Hematopoietic multipotent progenitor cell treated with erythropoietin and hydrocortisone succinate and interleukin-3 and kit ligand, for 4 days (in vitro differentiated cells): ENCODE measurements around the gene ATP6V1G1.

Source experiments
- DNase-seq: peaks from one replicate; pipeline ENCODE4 v3.0.0-alpha.2; 2015

The ATP6V1G1 gene

GRCh38 chr9:114613087-114613486 lies 25.5 kb downstream of the ATP6V1G1 start:
- DNase-seq, result no peak

GRCh38 chr9:114613919-114614318 lies 26.4 kb downstream of the ATP6V1G1 start:
- no peak for DNase-seq

- no peak for DNase-seq
Measured at GRCh38 chr9:114614373-114614772, 26.8 kb downstream of the ATP6V1G1 start.

GRCh38 chr9:114616684-114617520 lies 29.3 kb downstream of the ATP6V1G1 start:
- peak; percentile 91 for DNase-seq

GRCh38 chr9:114619191-114619761 lies 31.7 kb downstream of the ATP6V1G1 start:
- peak; percentile 67 for DNase-seq

- no peak for DNase-seq
Measured at GRCh38 chr9:114621561-114621960, 34.0 kb downstream of the ATP6V1G1 start.

- no peak for DNase-seq
Measured at GRCh38 chr9:114621975-114622609, 34.5 kb downstream of the ATP6V1G1 start.

- no peak for DNase-seq
Measured at GRCh38 chr9:114624677-114625076, 37.1 kb downstream of the ATP6V1G1 start.

GRCh38 chr9:114626415-114627020 lies 38.9 kb downstream of the ATP6V1G1 start:
- DNase-seq, result no peak

GRCh38 chr9:114627553-114627952 lies 40.0 kb downstream of the ATP6V1G1 start:
- DNase-seq, result no peak

- DNase-seq, result no peak
Measured at GRCh38 chr9:114629563-114630090, 42.1 kb downstream of the ATP6V1G1 start.

GRCh38 chr9:114631166-114631565 lies 43.6 kb downstream of the ATP6V1G1 start:
- DNase-seq, result no peak

GRCh38 chr9:114633438-114634089 lies 46.0 kb downstream of the ATP6V1G1 start:
- no peak for DNase-seq

GRCh38 chr9:114634387-114634786 lies 46.8 kb downstream of the ATP6V1G1 start:
- DNase-seq, result no peak

- DNase-seq, result no peak
Measured at GRCh38 chr9:114638404-114638803, 50.8 kb downstream of the ATP6V1G1 start.

GRCh38 chr9:114641967-114642366 lies 54.4 kb downstream of the ATP6V1G1 start:
- peak; percentile 57 for DNase-seq

- no peak for DNase-seq
Measured at GRCh38 chr9:114643001-114643400, 55.4 kb downstream of the ATP6V1G1 start.

GRCh38 chr9:114643896-114644295 lies 56.3 kb downstream of the ATP6V1G1 start:
- no peak for DNase-seq
